Inflammatory macrophage treated with lipopolysaccharide for 1 hour (primary cell): Measurements from ENCODE around the gene KRTCAP3.

Experiments
- DNase-seq, 2 donors: peaks; one replicate each; pipeline ENCODE4 v3.0.0-alpha.2; 2020 to 2022

KRTCAP3 gene

DNA sequence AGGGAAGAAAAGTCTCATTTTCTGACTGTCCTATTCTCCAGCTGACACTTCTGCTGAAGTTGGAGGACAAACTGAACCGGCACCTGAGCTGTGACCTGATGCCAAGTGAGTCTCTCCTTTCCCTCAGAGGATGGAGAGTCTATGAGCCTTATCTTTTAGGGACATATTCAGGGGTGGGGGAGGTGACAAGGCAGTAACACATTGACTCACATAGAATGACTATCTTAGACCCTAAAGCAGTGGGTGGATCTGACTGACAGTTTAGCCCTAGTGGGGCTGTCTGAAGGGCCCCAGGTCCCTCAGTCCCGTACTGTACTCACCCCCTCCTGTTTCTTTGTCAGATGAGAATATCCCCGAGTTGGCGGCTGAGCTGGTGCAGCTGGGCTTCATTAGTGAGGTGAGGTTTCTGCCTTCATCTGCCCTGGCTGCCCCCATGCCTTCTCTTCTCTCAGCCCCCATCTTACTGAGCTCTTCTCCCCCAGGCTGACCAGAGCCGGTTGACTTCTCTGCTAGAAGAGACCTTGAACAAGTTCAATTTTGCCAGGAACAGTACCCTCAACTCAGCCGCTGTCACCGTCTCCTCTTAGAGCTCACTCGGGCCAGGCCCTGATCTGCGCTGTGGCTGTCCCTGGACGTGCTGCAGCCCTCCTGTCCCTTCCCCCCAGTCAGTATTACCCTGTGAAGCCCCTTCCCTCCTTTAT is 805 bp upstream of the KRTCAP3 start:
- no peak for DNase-seq

DNA sequence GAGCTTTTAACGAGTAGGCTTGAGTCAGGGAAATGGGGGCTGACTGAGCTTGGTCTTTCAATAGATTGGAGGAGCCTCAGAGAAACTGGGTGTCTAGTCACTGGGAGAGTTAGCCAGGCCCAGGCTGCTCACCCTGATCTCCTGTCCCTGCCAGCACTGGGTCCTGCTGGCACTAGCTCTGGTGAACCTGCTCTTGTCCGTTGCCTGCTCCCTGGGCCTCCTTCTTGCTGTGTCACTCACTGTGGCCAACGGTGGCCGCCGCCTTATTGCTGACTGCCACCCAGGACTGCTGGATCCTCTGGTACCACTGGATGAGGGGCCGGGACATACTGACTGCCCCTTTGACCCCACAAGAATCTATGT is 720 bp downstream of the KRTCAP3 start:
- no peak for DNase-seq

DNA sequence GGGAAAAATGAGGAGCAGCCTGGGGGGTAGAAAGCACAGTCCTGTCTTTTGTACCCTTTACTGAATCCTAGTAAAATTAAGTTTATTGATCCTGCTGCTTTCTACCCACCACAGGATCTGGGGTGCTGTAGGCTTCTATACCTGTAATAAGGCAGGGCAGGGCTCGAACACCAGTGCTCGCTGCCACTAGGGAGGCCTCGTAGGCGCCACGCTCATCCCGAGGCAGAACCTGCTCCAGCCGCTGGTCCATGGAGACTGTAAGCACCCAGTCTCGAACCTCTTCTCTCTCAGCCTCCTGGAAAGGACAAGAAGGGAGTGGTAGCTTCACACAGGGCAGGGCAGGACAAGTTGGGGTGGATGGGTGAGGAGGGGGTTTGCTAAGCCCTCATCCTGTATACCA is 3.0 kb downstream of the KRTCAP3 start:
- DNase-seq = no peak

DNA sequence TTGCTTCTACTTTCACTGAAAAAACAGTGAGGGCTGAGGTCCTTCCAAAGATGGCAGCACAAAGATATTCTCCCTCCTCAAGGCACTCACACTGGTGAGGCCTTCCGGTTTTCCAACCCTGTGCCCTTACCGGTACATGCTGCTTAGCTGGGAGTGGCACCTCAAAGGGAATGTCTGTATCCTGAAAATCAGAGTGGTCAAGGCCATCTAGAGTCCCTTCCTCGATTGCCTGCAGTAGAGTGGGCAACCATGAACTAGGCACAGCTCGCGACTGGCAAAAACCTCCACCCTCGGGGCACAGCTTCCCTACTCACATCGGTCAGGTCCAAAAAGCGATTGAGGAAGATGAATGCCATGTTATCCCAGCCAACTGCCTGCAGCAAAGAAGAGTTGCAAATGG is 3.4 kb downstream of the KRTCAP3 start:
- no peak for DNase-seq

DNA sequence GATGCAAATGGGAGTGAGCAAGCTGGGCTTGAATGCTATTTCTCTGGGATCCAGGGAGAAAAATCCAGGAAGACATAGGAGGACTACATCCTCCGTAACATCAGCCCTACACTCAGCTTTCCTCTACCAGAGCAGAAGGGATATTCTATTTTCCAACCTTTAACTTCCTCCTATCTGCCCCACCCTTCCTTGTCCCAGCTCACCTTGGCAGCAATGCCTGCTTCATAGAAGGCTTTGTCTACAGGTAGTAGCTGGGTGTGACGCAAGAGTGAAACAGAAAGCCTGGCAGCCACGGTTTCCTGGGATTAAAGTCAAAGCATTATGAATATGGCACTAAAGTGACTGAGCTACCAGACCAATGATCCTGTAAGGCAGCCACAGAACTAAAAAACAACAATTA is 3.9 kb downstream of the KRTCAP3 start:
- DNase-seq = no peak

DNA sequence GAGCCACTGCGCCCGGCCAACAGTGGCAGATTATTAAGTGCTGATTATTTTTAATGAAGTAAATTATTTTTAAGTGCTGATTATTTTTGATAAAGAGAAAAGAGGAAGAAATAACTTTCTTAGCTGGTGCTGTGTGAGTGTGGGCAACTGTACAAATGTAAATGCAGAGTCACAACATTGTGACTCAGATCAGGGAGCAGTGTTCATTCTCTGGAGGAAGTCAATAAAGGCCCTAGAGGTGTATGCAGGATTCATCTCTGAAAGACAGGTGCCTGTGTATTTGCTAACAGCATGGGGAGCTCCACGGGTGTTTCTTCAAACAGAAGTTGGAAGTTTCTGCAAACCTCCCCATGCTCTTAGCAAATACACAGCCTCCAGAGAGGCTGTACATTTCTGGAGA is 6.2 kb downstream of the KRTCAP3 start:
- no peak for DNase-seq

DNA sequence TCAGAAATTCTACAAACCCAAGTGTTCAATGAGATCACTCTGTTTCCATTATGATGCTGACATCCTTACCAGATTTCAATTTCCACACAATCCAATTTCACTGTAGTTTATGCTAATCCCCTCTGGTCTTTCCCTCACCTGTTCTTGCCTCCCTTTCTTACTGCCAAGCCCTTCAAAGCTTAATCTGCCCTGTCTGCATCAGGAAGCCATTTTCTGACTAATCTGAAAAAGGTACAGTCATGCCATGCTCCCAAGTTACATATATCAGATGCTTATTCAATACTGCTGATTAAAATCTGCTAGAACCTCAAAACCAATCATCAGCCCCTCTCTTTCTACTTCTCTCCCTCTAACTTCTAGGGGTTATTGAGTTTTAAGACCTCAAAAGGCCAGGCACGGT is 8.9 kb downstream of the KRTCAP3 start:
- no peak for DNase-seq

DNA sequence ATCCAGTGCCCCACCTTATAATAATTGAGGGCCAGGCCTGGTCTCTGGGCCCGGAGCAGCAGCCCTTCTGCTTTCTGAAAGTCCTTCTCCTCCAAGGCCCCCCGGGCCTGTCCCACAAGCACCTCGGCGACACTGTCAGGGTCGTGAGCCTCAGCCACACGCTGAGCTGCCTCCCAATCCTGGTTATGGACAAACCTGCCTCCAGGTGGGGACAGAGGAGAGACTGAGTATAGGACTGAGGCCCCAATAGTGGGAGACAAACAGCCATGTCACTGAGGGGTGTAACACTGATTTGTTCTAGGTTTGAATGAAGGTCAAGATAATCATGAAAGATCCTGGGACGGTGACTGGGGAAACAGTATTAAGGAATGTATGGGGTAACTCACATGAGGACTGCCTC is 11.8 kb downstream of the KRTCAP3 start:
- DNase-seq = no peak

DNA sequence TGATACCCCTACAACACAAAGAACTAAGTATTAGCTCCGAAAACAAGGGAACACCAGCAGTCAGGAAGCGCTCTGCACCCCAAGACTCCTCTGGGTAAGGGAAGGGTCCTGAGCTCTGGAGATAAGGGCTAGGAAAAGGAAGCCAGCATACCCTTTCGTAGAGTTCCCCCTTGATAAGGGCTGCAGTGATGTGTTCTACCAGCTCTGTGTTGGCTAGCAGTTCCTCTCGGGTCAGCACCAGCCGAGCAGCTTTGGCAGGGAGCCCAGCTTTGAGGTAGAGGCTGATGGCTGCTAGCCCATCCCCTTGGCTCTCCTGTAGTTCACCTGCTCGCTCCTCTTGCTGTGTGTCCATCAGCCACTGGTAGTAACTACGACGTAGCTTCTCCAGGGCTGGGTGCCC is 18.9 kb downstream of the KRTCAP3 start:
- DNase-seq = no peak

DNA sequence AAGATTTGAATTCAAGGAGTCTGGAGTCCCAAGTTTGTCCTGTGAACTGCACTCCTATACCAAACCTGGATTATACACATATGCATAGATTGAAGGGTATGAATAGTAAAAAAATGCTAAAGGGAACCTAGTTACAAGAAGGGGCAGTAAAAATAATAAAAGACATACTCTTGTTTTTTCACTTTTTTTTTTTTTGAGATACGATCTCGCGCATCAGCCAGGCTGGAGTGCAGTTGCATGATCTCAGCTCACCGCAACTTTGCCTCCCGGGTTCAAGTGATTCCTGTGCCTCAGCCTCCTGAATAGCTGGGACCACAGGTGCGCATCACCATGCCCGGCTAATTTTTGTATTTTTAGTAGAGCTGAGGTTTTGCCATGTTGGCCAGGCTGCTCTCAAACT is 22.3 kb downstream of the KRTCAP3 start:
- DNase-seq = no peak

DNA sequence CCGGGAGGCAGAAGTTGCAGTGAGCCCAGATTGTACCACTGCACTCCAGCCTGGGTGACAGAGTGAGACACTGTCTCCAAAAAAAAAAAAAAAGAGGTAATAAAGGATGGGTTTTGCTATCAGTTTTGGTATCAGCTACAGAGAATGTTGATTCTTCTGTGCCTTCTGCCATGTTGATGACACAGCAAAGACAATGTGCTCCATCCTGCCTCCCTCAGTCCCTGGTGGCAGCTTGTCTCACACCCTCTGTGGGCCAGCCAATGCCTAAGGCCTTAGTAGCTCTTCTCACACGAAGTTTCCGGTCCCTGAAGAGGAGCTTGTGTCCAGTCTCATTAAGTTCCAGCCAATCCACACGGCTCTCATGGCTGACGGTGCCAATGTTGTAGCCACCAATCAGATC is 29.8 kb downstream of the KRTCAP3 start:
- DNase-seq = no peak

DNA sequence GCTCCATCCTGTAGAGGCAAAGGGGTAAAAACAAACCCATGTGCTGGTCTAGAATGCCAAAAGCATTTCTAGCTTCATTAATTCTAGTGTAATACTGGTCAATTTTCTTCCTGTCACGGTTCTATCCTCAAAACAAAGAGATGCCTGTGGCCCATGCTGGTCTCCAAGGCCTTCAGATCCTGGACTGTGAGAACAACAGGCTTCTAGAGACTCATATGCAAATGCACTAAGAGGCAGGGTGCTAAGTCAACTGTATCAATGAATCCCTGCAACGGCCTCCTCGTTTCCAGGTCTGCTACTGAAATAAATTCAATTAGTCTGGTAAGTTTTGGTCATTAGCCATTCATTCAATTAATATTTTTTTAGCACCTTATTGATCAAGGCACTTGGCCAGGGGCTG is 43.3 kb downstream of the KRTCAP3 start:
- no peak for DNase-seq

DNA sequence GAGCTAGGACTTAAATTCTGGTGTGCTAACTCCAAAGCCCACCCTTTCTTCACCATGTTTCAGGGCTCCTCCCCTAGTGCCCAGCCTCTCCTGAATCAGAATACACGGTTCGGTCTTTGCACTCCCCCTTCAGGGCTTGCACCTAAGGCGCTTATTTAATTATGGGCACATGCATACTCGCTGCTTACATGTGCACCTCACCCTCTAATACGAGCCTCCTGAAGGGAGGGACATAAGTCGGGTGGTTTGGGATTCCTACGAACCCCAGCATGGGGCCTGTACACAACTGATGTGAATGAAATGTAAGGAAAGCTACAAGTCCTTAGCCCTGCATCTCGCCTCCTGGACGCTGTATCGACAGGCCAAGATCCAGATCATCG is 46.9 kb downstream of the KRTCAP3 start:
- no peak for DNase-seq

DNA sequence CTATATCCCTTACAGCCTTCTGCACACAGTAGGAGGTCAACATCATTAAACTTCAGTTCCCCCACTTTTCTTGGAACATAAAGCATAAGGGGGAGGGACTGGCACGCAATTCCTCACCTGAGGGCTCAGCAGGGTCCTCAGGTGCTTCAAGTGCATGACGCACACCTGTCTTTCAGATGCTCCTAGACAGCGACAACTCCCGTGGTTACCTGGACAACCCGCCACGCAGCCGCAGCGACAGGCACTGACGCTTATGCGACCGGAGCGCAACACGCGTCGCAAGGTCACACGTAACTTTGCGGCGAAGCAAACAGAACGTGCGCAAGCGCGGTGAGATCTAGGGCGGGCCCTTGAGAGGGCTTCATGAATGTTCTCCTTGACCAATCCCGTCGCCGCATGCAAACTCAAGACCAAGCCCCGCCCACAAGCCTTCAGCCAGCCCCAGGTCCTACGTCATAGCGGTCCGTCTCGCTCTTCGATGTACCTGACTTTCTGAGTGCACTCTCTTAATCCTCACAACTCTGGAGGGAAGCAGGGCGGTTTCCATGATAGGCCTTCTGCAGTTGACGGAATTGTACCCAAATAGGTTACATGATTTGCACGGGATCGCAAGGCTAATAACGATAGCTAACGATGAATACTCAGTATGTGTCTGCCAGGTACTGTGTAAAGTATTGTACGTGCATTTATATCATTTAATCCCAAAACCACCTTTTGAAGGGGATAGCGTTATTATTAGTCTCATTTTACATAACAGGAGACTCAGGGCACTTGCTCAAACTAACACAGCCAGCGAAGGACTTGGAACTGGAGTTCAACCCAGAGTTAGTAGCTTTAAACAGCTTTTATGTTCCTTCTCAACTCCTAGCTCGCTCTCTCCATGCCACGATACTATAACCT is 47.6 kb downstream of the KRTCAP3 start, which contains the start of gene IFT172:
TSS of gene IFT172 (minus strand) at position 246 of the 900 bp plus-strand sequence. CDS start at position 156, 90 bp downstream.
- DNase-seq = peak; percentile 98

DNA sequence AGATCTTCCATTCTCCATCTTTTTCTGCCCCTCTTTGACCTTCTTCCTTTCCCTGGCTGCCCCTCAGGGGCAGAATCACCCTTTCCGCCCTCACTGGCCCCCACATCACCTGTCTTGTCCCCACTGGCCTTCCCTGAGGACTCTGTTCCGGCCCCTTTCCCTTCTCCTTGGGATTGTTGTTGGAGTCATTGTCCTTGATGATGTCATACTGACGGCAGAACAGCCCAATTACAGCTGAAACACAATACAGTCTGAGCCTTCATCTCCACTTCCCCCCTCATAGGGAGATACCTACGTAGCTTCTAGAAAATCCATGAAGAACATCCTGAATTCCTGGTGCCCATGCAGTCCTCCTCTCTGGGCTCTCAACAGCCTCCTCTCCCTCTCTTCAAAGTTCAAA is 50.4 kb downstream of the KRTCAP3 start:
- no peak for DNase-seq

DNA sequence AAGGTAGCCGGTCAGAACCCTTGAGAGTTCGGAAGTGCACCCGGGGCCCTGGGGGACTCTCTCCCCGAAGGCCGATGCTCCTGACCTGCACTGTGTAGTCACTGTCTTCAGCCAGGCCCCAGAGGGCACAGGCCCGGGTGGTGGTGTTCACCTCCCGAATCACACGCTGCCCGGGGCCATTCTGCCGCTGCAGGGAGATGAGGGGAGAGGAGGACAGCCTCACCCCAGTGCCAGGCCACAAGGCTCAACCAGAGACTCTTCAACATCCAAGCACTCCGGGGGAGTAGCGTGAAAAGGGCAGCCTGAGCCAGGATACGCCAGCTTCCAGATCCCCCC is 51.7 kb downstream of the KRTCAP3 start:
- no peak for DNase-seq
